BE2C (cell line): ENCODE data around the gene PPFIBP2.

ENCODE experiments used
- DNase-seq: peaks from one replicate; pipeline ENCODE4 v3.0.0-alpha.2; 2020
- H3K27me3 ChIP-seq: fragments of 250-450 bp; sonication (Bioruptor Pico); 2 replicates; pipeline ENCODE4 v1.5.1; 2020; ENCODE audit warnings: mild to moderate bottlenecking
- H3K36me3 ChIP-seq: fragments of 250-450 bp; sonication (Bioruptor Pico); 2 replicates; pipeline ENCODE4 v1.5.1; 2020; ENCODE audit warnings: mild to moderate bottlenecking
- H3K4me1 ChIP-seq: fragments of 250-450 bp; sonication (Bioruptor Pico); 2 replicates; pipeline ENCODE4 v1.5.1; 2020
- H3K4me3 ChIP-seq: 2 replicates; pipeline ENCODE4 v1.5.1; 2011; ENCODE audit warnings: low read depth, low read length
- H3K9me3 ChIP-seq: fragments of 250-450 bp; sonication (Bioruptor Pico); 2 replicates; pipeline ENCODE4 v1.5.1; 2020
- CTCF ChIP-seq: IDR thresholded peaks from 2 replicates; pipeline ENCODE4 v1.5.1; 2012; ENCODE audit warnings: mild to moderate bottlenecking, low read depth, low read length

PPFIBP2 gene

GRCh38 chr11:7590529-7590928 is 76.7 kb downstream of the PPFIBP2 start:
- DNase-seq: no peak
- H3K4me3 ChIP-seq: no peak overlapping the region
- H3K4me1 ChIP-seq: no peaks in the 10 kb centered on the region
- H3K27me3 ChIP-seq: no peaks in the 10 kb centered on the region
- H3K36me3 ChIP-seq: no peaks in the 10 kb centered on the region
- no peaks in the 10 kb centered on the region for H3K9me3 ChIP-seq
- no peak for TF ChIP-seq CTCF

- no peak for TF ChIP-seq CTCF
- no peaks in the 10 kb centered on the region for H3K4me1 ChIP-seq
- H3K36me3 ChIP-seq: no peaks in the 10 kb centered on the region
- DNase-seq: no peak
- H3K4me3 ChIP-seq: no peak overlapping the region
- no peaks in the 10 kb centered on the region for H3K9me3 ChIP-seq
- H3K27me3 ChIP-seq: no peaks in the 10 kb centered on the region
Measured at GRCh38 chr11:7591107-7591894, 77.5 kb downstream of the PPFIBP2 start.

GRCh38 chr11:7591987-7592386 is 78.2 kb downstream of the PPFIBP2 start:
- Histone ChIP-seq H3K4me3 (no peak overlapping the region), H3K4me1 (no peaks in the 10 kb centered on the region), H3K27me3 (no peaks in the 10 kb centered on the region), H3K36me3 (no peaks in the 10 kb centered on the region), H3K9me3 (no peaks in the 10 kb centered on the region)
- no peak for TF ChIP-seq CTCF
- no peak for DNase-seq

GRCh38 chr11:7592711-7593110 is 78.9 kb downstream of the PPFIBP2 start:
- Histone ChIP-seq H3K4me3 (no peak overlapping the region), H3K36me3 (no peaks in the 10 kb centered on the region), H3K27me3 (no peaks in the 10 kb centered on the region), H3K4me1 (no peaks in the 10 kb centered on the region), H3K9me3 (no peaks in the 10 kb centered on the region)
- no peak for TF ChIP-seq CTCF
- DNase-seq: no peak

GRCh38 chr11:7593481-7593880 is 79.7 kb downstream of the PPFIBP2 start:
- H3K4me1 ChIP-seq: no peaks in the 10 kb centered on the region
- no peak for TF ChIP-seq CTCF
- H3K27me3 ChIP-seq: no peaks in the 10 kb centered on the region
- DNase-seq: no peak
- no peak overlapping the region for H3K4me3 ChIP-seq
- H3K9me3 ChIP-seq: no peaks in the 10 kb centered on the region
- no peaks in the 10 kb centered on the region for H3K36me3 ChIP-seq

- no peaks in the 10 kb centered on the region for H3K36me3 ChIP-seq
- H3K9me3 ChIP-seq: no peaks in the 10 kb centered on the region
- no peaks in the 10 kb centered on the region for H3K4me1 ChIP-seq
- H3K27me3 ChIP-seq: no peaks in the 10 kb centered on the region
- DNase-seq: no peak
- no peak overlapping the region for H3K4me3 ChIP-seq
- TF ChIP-seq CTCF: no peak
Measured at GRCh38 chr11:7595016-7595866, 81.4 kb downstream of the PPFIBP2 start.
